Fibroblast of peridontal ligament (primary cell): ENCODE data around the gene QRFP.

Source experiments
- DNase-seq: peaks from one replicate; pipeline ENCODE4 v3.0.0-alpha.2; 2010; ENCODE audit errors: extremely low read depth

Gene QRFP

GRCh38 chr9:130904070-130905044 is 7.7 kb upstream of the QRFP start:
- no peak for DNase-seq

GRCh38 chr9:130903194-130904069 is 6.8 kb upstream of the QRFP start:
- DNase-seq = no peak

- DNase-seq = no peak
These were observed 5.9 kb upstream of the QRFP start for GRCh38 chr9:130902204-130903185.

- no peak for DNase-seq
These were observed 5.0 kb upstream of the QRFP start for GRCh38 chr9:130901498-130902203.

- DNase-seq = no peak
These were observed 4.3 kb upstream of the QRFP start for GRCh38 chr9:130900701-130901497.

- no peak for DNase-seq
These were observed 2.6 kb upstream of the QRFP start for GRCh38 chr9:130899051-130899748.

- no peak for DNase-seq
These were observed 1.9 kb upstream of the QRFP start for GRCh38 chr9:130898552-130898852.

- DNase-seq = no peak
These were observed 1.4 kb upstream of the QRFP start for GRCh38 chr9:130897848-130898551.

- DNase-seq = no peak
These were observed 616 bp upstream of the QRFP start for GRCh38 chr9:130897105-130897751.

- DNase-seq = no peak
These were observed 955 bp downstream of the QRFP start for GRCh38 chr9:130895481-130896232.

GRCh38 chr9:130895038-130895437 is 1.6 kb downstream of the QRFP start:
- DNase-seq = no peak

GRCh38 chr9:130894546-130894945 is 2.1 kb downstream of the QRFP start:
- no peak for DNase-seq

- DNase-seq = no peak
These were observed 3.1 kb downstream of the QRFP start for GRCh38 chr9:130893341-130894101.

- peak; percentile 76 for DNase-seq
These were observed 3.9 kb downstream of the QRFP start for GRCh38 chr9:130892477-130893304.

GRCh38 chr9:130891688-130892476 is 4.7 kb downstream of the QRFP start:
- DNase-seq = no peak
